Measurements from ENCODE around the gene PRR23E.

Gene PRR23E

GRCh38 chr3:127147291-127147885 is 45.5 kb upstream of the PRR23E start:
- TF ChIP-seq FOXP2 (optimal IDR thresholded peaks at IDR 0.05; ENCODE audit: borderline replicate concordance, extremely low read depth, extremely low read length, insufficient read depth), result no peak
- TF ChIP-seq POLR2AphosphoS5 (IDR thresholded peaks at IDR 0.05; ENCODE audit: low read depth, low read length), result no peak
- TF ChIP-seq TAF1 (IDR thresholded peaks at IDR 0.05; ENCODE audit: borderline replicate concordance, insufficient read depth, low read length), result no peak
- TF ChIP-seq REST (IDR thresholded peaks at IDR 0.05; ENCODE audit: insufficient read depth in 1 of 2, low read depth in 2 of 2, low read length in 2 of 2), result no peak
- TF ChIP-seq SIN3A (IDR thresholded peaks at IDR 0.05; ENCODE audit: borderline replicate concordance, insufficient read depth, low read length), result no peak

DNA sequence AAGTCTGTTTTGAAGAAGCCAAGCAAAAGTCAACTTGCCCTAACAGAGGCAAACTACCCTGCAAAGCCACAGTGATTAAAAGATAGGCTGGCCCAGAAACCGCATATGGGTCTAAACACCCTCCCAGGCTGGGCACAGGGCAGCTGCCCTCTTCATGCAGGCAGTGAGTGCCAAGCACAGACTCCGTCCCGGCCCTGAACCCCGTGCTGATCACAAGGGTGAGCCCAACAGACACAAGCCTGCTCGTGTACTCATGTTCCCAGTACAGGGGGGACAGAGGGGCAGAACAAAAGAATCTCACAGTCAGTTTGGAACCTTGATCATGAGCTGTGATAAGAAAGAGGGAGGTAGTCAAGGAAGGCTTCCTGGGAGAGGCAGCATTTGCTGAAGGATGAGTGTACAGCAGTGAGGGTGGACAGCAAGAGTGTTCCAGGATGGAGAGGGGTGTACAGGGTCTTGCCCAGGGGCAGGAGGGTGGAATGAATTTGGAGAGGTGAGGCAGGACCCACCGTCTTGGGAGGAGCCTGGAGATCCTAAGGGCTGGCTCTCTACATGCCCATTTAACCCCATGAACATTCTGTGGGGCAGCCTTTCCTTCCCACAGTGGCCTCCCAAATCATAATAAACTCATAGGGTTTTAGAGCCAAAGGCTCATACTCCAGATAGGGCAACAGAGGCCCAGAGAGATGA is 43.2 kb upstream of the PRR23E start:
- TF ChIP-seq TAF1 (IDR thresholded peaks at IDR 0.05; ENCODE audit: borderline replicate concordance, insufficient read depth, low read length) (no peak), SIN3A (IDR thresholded peaks at IDR 0.05; ENCODE audit: borderline replicate concordance, insufficient read depth, low read length) (no peak), FOXP2 (optimal IDR thresholded peaks at IDR 0.05; ENCODE audit: borderline replicate concordance, extremely low read depth, extremely low read length, insufficient read depth) (no peak), REST (IDR thresholded peaks at IDR 0.05; ENCODE audit: insufficient read depth in 1 of 2, low read depth in 2 of 2, low read length in 2 of 2) (no peak), POLR2AphosphoS5 (IDR thresholded peaks at IDR 0.05; ENCODE audit: low read depth, low read length) (no peak)

DNA sequence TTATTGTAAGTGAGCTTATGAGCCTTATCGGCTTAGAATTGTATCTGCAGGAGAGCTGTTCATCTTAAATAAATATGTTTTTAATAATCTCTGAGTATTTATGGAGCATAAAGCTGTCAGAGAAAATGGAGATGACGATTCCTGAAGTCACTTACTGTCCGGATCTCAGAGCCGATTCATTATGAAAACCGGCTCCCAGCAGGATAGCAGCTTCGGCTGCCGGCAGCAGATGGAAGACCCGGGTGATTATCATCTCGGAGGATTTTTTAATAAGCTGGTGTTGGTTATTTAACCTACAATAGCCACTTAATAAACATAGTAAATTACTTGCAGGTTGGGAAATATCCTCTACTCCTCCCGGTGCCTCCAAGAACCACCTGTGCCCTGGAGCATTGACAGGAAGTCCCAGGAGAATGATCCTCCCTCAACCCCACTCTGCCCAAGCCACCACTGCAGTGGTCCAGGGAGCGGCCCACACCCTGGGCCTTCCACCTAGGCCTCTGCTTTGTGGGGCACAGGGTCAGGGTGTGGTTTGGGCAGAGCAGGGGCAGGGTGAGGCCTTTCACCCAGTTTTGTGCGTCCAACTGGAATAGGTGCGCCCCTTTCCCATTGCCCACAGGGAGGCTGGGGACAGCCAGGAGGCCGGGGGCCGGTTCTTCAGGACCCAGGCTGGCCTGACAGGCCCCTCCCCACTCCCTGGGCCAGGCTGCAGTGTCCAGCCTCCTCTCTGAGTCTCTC is 42.2 kb upstream of the PRR23E start:
- TF ChIP-seq FOXP2 (optimal IDR thresholded peaks at IDR 0.05; ENCODE audit: borderline replicate concordance, extremely low read depth, extremely low read length, insufficient read depth), result no peak
- no peak for TF ChIP-seq REST (IDR thresholded peaks at IDR 0.05; ENCODE audit: insufficient read depth in 1 of 2, low read depth in 2 of 2, low read length in 2 of 2)
- TF ChIP-seq SIN3A (IDR thresholded peaks at IDR 0.05; ENCODE audit: borderline replicate concordance, insufficient read depth, low read length), result no peak
- TF ChIP-seq POLR2AphosphoS5 (IDR thresholded peaks at IDR 0.05; ENCODE audit: low read depth, low read length), result no peak
- no peak for TF ChIP-seq TAF1 (IDR thresholded peaks at IDR 0.05; ENCODE audit: borderline replicate concordance, insufficient read depth, low read length)

DNA sequence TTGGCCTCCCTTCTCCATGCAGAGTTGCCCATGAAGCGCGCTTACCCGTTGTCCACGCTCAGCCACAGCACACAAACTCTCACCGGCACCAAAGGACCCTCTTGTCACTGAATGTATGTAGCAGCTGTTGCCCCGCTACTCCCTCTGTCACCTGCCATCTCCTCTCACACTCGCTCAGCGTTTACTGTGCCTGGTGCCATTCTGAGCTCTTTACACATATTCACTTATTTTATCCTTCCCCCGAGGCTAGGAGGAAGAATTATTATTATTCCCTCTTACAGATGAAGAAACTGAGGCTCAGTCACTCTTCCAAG is 41.7 kb upstream of the PRR23E start:
- TF ChIP-seq SIN3A (IDR thresholded peaks at IDR 0.05; ENCODE audit: borderline replicate concordance, insufficient read depth, low read length) (no peak), FOXP2 (optimal IDR thresholded peaks at IDR 0.05; ENCODE audit: borderline replicate concordance, extremely low read depth, extremely low read length, insufficient read depth) (no peak), POLR2AphosphoS5 (IDR thresholded peaks at IDR 0.05; ENCODE audit: low read depth, low read length) (no peak), REST (IDR thresholded peaks at IDR 0.05; ENCODE audit: insufficient read depth in 1 of 2, low read depth in 2 of 2, low read length in 2 of 2) (no peak), TAF1 (IDR thresholded peaks at IDR 0.05; ENCODE audit: borderline replicate concordance, insufficient read depth, low read length) (no peak)

Data from PFSK-1 (cell line).